SK-N-SH (cell line): ENCODE data around the gene GOLGA3. TPM values are rescaled to one million over a fixed set of nuclear protein-coding genes. Genes with fewer than 3 reads are reported as not detected.

Source experiments
- CTCF ChIA-PET: fragments of 300-600, 350-600 bp; formaldehyde crosslinking; extraction: SDS; loops from one replicate; lab custom pipeline; 2021; lab: Yijun Ruan, JAX
- POLR2A ChIA-PET: fragments of 350-600 bp; sonication (Branson Sonifier 250); formaldehyde crosslinking; extraction: SDS; loops from one replicate; lab custom pipeline; 2020; ENCODE audit warnings: antibody characterized with exemption, inconsistent platforms; lab: Yijun Ruan, JAX
- DNase-seq: peaks from one replicate; pipeline ENCODE4 v3.0.0; 2012
- H2AFZ ChIP-seq: fragments of 200-600 bp; sonication (generic); 2 replicates; pipeline ENCODE4 v1.8.1; 2016; ENCODE audit warnings: antibody characterized with exemption, mild to moderate bottlenecking, low read depth
- H3F3A ChIP-seq: fragments of 200-600 bp; sonication (generic); replicated peaks from 2 replicates; pipeline ENCODE3; 2016; ENCODE audit warnings: antibody characterized with exemption, mild to moderate bottlenecking; ENCODE audit not compliant: insufficient read depth
- H3K27ac ChIP-seq, 2 experiments: fragments of 200-500 bp in 1 of 2; fragments of 200-600 bp in 1 of 2; sonication (Bioruptor generic) in 1 of 2; sonication (generic), shearing (Covaris generic) in 1 of 2; 2 replicates each; pipeline versions ENCODE4 v1.5.1 to v1.6.1; 2014 to 2016; ENCODE audit warnings: low read depth in 2 of 2, inconsistent platforms in 1 of 2, low read length in 1 of 2, mild to moderate bottlenecking in 1 of 2, mixed read lengths in 1 of 2
- H3K27me3 ChIP-seq: fragments of 200-600 bp; sonication (generic), shearing (Covaris generic); 2 replicates; pipeline ENCODE4 v1.6.1; 2016; ENCODE audit warnings: mixed run types; ENCODE audit not compliant: insufficient read depth
- H3K36me3 ChIP-seq, 2 experiments: fragments of 200-500 bp in 1 of 2; fragments of 200-600 bp in 1 of 2; sonication (Bioruptor generic) in 1 of 2; sonication (generic) in 1 of 2; replicated peaks in 1 of 2; 2 replicates each; pipeline versions ENCODE3 to v1.5.1; 2014 to 2016; ENCODE audit warnings: low read length in 1 of 2, mild to moderate bottlenecking in 1 of 2; ENCODE audit not compliant: insufficient read depth in 2 of 2, control insufficient read depth in 1 of 2
- H3K4me1 ChIP-seq, 2 experiments: fragments of 200-500 bp in 1 of 2; fragments of 200-600 bp in 1 of 2; sonication (Bioruptor generic) in 1 of 2; sonication (generic), shearing (Covaris generic) in 1 of 2; 2 replicates each; pipeline versions ENCODE4 v1.5.1 to v1.6.1; 2014 to 2016; ENCODE audit warnings: low read depth in 1 of 2, low read length in 1 of 2, mixed run types in 1 of 2; ENCODE audit not compliant: insufficient read depth in 2 of 2, control insufficient read depth in 1 of 2
- H3K4me2 ChIP-seq: fragments of 200-600 bp; sonication (generic), shearing (Covaris generic); 2 replicates; pipeline ENCODE4 v1.6.1; 2017; ENCODE audit warnings: mixed run types
- H3K4me3 ChIP-seq, 2 experiments: fragments of 200-500 bp in 1 of 2; fragments of 200-600 bp in 1 of 2; sonication (Bioruptor generic) in 1 of 2; sonication (generic), shearing (Covaris generic) in 1 of 2; 2 replicates each; pipeline versions ENCODE4 v1.5.1 to v1.8.1; 2014 to 2016; ENCODE audit warnings: low read depth in 2 of 2, inconsistent platforms in 1 of 2, low read length in 1 of 2, mild to moderate bottlenecking in 1 of 2, mixed read lengths in 1 of 2, moderate library complexity in 1 of 2
- H3K79me2 ChIP-seq: fragments of 200-600 bp; sonication (generic); 2 replicates; pipeline ENCODE4 v1.8.1; 2017; ENCODE audit warnings: mild to moderate bottlenecking; ENCODE audit not compliant: insufficient read depth
- H3K9ac ChIP-seq: fragments of 200-600 bp; sonication (generic); 2 replicates; pipeline ENCODE4 v1.6.1; 2017; ENCODE audit warnings: mixed run types
- H3K9me2 ChIP-seq: fragments of 200-600 bp; sonication (generic); 2 replicates; pipeline ENCODE4 v1.6.1; 2017; ENCODE audit warnings: mixed run types
- H3K9me3 ChIP-seq: fragments of 200-600 bp; sonication (generic); 2 replicates; pipeline ENCODE4 v1.6.1; 2017; ENCODE audit warnings: mixed run types, mild to moderate bottlenecking, moderate library complexity
- H4K20me1 ChIP-seq: fragments of 200-600 bp; sonication (generic); 2 replicates; pipeline ENCODE4 v1.6.1; 2017; ENCODE audit warnings: mild to moderate bottlenecking, mixed run types; ENCODE audit not compliant: insufficient read depth
- FOSL2 ChIP-seq: IDR thresholded peaks from 2 replicates; pipeline ENCODE4 v1.4.0; 2012; ENCODE audit warnings: low read depth, mild to moderate bottlenecking, moderate library complexity, borderline replicate concordance
- FOXJ3 ChIP-seq: sonication (generic); formaldehyde crosslinking; IDR thresholded peaks from 2 replicates; pipeline ENCODE4 v1.5.1; 2020; ENCODE audit warnings: mild to moderate bottlenecking, missing genetic modification reagents
- MEF2A ChIP-seq: IDR thresholded peaks from 2 replicates; pipeline ENCODE4 v1.4.0; 2012; ENCODE audit warnings: low read depth, borderline replicate concordance
- MXI1 ChIP-seq: IDR thresholded peaks from 2 replicates; pipeline ENCODE4 v1.6.1; 2012; ENCODE audit warnings: mild to moderate bottlenecking, low read depth, low read length, improper control_type of control experiment
- SMC3 ChIP-seq: IDR thresholded peaks from 2 replicates; pipeline ENCODE4 v1.6.1; 2012; ENCODE audit warnings: low read depth, low read length, improper control_type of control experiment
- YY1 ChIP-seq: IDR thresholded peaks from 2 replicates; pipeline ENCODE4 v1.4.0; 2012; ENCODE audit warnings: low read depth, mild to moderate bottlenecking
- WGBS: methylation state at CpG from one replicate; pipeline ENCODE4 v1.1.6; 2017; ENCODE audit warnings: low lambda C conversion rate; 5-methylcytosine and 5-hydroxymethylcytosine counted together
- polyA plus RNA-seq, 3 experiments: library from polyadenylated mRNA; depleted of rRNA; stranded (reverse); fragments of >200 nt; gene quantifications; 2 replicates each; pipeline ENCODE4 v1.2.3, GENCODE V29; 2012
- small RNA-seq, 7 experiments: library from RNA; depleted of rRNA; stranded (forward); fragments of <200 nt; gene quantifications; one replicate each; pipeline ENCODE3, GENCODE V24; 2012
- TF ChIP-seq, protein P1 (sequence below): fragments of 150-350 bp; IDR thresholded peaks from 2 replicates; pipeline ENCODE4 v1.6.1; 2017; ENCODE audit warnings: antibody characterized with exemption, low read length, low read depth, borderline replicate concordance
- TF ChIP-seq, protein P2 (sequence below): fragments of 150-350 bp; IDR thresholded peaks from 2 replicates; pipeline ENCODE4 v1.6.1; 2016; ENCODE audit warnings: mild to moderate bottlenecking, low read depth, low read length
- TF ChIP-seq, protein P3 (sequence below): IDR thresholded peaks from 2 replicates; pipeline ENCODE4 v1.6.1; 2012; ENCODE audit warnings: mild to moderate bottlenecking, low read depth, low read length, moderate library complexity

The GOLGA3 gene
- polyA plus RNA-seq, 1 of the 3 experiments (the other 2 are of a cell fraction): 16.9 TPM

DNA sequence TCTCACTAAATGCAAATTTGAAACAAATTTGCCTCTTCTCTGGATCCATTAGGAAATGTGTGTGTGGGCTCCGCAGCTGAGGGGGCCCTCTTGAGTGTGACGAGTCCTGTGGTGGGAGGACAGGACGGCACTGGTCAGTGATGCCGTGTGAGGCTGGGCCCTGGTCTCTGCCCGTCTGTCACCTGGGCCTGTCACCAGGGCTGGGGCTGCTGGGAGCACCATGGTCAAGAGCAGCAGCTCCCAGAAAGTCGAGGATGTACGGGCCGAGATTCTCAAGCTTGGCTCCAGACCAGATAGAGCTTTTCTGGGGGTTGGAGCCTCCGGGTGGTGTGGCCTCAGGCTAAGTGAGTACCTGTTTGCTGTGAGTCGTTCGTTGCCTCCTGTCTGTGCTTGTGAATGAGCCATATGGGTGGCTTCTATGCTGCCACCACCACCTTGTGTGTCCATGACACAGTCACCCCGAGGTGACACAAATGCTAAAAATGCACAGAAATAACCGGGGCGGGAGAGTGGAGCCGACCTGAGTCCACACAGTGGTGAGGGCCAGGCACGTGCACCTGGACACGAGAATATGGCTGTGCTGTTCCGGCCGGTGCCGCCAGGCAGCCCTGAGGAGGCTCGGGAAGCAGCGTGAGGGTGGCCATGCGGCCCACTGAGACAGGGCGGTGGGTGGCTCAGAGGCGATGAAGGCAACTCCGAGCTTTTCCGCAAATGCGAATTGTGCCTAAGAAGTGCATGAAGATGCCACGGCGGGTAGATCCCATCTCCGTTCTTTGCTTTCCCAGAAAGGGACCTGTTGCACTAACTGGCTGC lies 109.3 kb downstream of the GOLGA3 start:
- Histone ChIP-seq H3K36me3 (peaks cover 31 to 54% of the 10 kb centered on the region in 2 experiments), H3K9me2 (no peaks in the 10 kb centered on the region), H3K9me3 (no peaks in the 10 kb centered on the region), H3K27me3 (no peaks in the 10 kb centered on the region), H3K9ac (no peak overlapping the region), H3K79me2 (peaks cover 26% of the 10 kb centered on the region), H3K27ac (no peak overlapping the region), H4K20me1 (peaks cover 33% of the 10 kb centered on the region), H2AFZ (no peak overlapping the region), H3K4me1 (no peaks in the 10 kb centered on the region), H3F3A (peaks cover 21% of the 10 kb centered on the region), H3K4me2 (no peak overlapping the region), H3K4me3 (no peak overlapping the region)
- ChIA-PET POLR2A (no interaction called here), CTCF (no interaction called here)
- DNase-seq: no peak
- TF ChIP-seq, protein P1, sequence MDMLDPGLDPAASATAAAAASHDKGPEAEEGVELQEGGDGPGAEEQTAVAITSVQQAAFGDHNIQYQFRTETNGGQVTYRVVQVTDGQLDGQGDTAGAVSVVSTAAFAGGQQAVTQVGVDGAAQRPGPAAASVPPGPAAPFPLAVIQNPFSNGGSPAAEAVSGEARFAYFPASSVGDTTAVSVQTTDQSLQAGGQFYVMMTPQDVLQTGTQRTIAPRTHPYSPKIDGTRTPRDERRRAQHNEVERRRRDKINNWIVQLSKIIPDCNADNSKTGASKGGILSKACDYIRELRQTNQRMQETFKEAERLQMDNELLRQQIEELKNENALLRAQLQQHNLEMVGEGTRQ: no peak
- TF ChIP-seq, protein P2, sequence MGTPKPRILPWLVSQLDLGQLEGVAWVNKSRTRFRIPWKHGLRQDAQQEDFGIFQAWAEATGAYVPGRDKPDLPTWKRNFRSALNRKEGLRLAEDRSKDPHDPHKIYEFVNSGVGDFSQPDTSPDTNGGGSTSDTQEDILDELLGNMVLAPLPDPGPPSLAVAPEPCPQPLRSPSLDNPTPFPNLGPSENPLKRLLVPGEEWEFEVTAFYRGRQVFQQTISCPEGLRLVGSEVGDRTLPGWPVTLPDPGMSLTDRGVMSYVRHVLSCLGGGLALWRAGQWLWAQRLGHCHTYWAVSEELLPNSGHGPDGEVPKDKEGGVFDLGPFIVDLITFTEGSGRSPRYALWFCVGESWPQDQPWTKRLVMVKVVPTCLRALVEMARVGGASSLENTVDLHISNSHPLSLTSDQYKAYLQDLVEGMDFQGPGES: no peak
- TF ChIP-seq, protein P3, sequence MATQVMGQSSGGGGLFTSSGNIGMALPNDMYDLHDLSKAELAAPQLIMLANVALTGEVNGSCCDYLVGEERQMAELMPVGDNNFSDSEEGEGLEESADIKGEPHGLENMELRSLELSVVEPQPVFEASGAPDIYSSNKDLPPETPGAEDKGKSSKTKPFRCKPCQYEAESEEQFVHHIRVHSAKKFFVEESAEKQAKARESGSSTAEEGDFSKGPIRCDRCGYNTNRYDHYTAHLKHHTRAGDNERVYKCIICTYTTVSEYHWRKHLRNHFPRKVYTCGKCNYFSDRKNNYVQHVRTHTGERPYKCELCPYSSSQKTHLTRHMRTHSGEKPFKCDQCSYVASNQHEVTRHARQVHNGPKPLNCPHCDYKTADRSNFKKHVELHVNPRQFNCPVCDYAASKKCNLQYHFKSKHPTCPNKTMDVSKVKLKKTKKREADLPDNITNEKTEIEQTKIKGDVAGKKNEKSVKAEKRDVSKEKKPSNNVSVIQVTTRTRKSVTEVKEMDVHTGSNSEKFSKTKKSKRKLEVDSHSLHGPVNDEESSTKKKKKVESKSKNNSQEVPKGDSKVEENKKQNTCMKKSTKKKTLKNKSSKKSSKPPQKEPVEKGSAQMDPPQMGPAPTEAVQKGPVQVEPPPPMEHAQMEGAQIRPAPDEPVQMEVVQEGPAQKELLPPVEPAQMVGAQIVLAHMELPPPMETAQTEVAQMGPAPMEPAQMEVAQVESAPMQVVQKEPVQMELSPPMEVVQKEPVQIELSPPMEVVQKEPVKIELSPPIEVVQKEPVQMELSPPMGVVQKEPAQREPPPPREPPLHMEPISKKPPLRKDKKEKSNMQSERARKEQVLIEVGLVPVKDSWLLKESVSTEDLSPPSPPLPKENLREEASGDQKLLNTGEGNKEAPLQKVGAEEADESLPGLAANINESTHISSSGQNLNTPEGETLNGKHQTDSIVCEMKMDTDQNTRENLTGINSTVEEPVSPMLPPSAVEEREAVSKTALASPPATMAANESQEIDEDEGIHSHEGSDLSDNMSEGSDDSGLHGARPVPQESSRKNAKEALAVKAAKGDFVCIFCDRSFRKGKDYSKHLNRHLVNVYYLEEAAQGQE: no peak
- no peak for TF ChIP-seq FOSL2
- no peak for TF ChIP-seq MXI1
- TF ChIP-seq FOXJ3 (CRISPR knock-in tag): no peak
- TF ChIP-seq YY1: no peak
- no peak for TF ChIP-seq SMC3
- no peak for TF ChIP-seq MEF2A
- 96% methylated on average over 23 of the region's 31 CpGs for WGBS

Small RNAs within 50 kb of the gene (small RNA-seq; reads per million reads assigned to genes)
- 0 to 1.1 (median 0) reads per million in 7 experiments for gene RNA5SP379

Other genes starting within 250 kb of the GOLGA3 start
- gene LRCOL1, start 218.3 kb downstream of the GOLGA3 start, polyA plus RNA-seq (2012; rRNA removed): 0.44 and 1.1 TPM in 2 replicates
- gene P2RX2, start 210.1 kb downstream of the GOLGA3 start, polyA plus RNA-seq (2012; rRNA removed): 0.03 TPM in 1 of 2 replicates, not detected in the other
- 17.8 and 20.1 TPM in 2 replicates for gene POLE, start 141.5 kb downstream of the GOLGA3 start, polyA plus RNA-seq (2012; rRNA removed)
- 25.4 and 35.8 TPM in 2 replicates for gene PXMP2, start 141.3 kb downstream of the GOLGA3 start, polyA plus RNA-seq (2012; rRNA removed)
- 19.9 and 22.5 TPM in 2 replicates for gene PGAM5, start 118.0 kb downstream of the GOLGA3 start, polyA plus RNA-seq (2012; rRNA removed)
- gene ANKLE2, start 67.0 kb downstream of the GOLGA3 start, polyA plus RNA-seq (2012; rRNA removed): 55.1 and 85.2 TPM in 2 replicates
- 31.6 and 39.3 TPM in 2 replicates for gene CHFR, start 58.7 kb upstream of the GOLGA3 start, polyA plus RNA-seq (2012; rRNA removed)
- gene ZNF605, start 127.4 kb upstream of the GOLGA3 start, polyA plus RNA-seq (2012; rRNA removed): 4.0 and 6.9 TPM in 2 replicates
- gene ZNF26, start 157.5 kb upstream of the GOLGA3 start, polyA plus RNA-seq (2012; rRNA removed): 7.3 and 9.4 TPM in 2 replicates
- gene ZNF84, start 208.6 kb upstream of the GOLGA3 start, polyA plus RNA-seq (2012; rRNA removed): 12.2 and 20.2 TPM in 2 replicates